Activated gamma-delta T cell treated with Interleukin-2 at 50 U/mL for 16 hours (primary cell): Measurements from ENCODE around the gene CIB4.

Experiments
- DNase-seq: peaks from one replicate; pipeline ENCODE4 v3.0.0-alpha.2; 2020

CIB4 gene

GRCh38 chr2:26564121-26564644 is 77.0 kb downstream of the CIB4 start:
- DNase-seq, result no peak

GRCh38 chr2:26563686-26564085 is 77.5 kb downstream of the CIB4 start:
- DNase-seq, result no peak

GRCh38 chr2:26562811-26563645 is 78.1 kb downstream of the CIB4 start:
- no peak for DNase-seq

GRCh38 chr2:26561918-26562810 is 79.0 kb downstream of the CIB4 start:
- DNase-seq, result no peak

GRCh38 chr2:26561376-26561775 is 79.8 kb downstream of the CIB4 start:
- no peak for DNase-seq

GRCh38 chr2:26560892-26561291 is 80.3 kb downstream of the CIB4 start:
- no peak for DNase-seq

- no peak for DNase-seq
Observed at GRCh38 chr2:26559556-26559955, 81.6 kb downstream of the CIB4 start.

- DNase-seq, result no peak
Observed at GRCh38 chr2:26559044-26559405, 82.1 kb downstream of the CIB4 start.

GRCh38 chr2:26558271-26559043 is 82.7 kb downstream of the CIB4 start:
- no peak for DNase-seq

- DNase-seq, result no peak
Observed at GRCh38 chr2:26557244-26557925, 83.8 kb downstream of the CIB4 start.

GRCh38 chr2:26556309-26557243 is 84.6 kb downstream of the CIB4 start:
- DNase-seq, result no peak

GRCh38 chr2:26555246-26556133 is 85.7 kb downstream of the CIB4 start:
- DNase-seq, result no peak

- no peak for DNase-seq
Observed at GRCh38 chr2:26552641-26553374, 88.4 kb downstream of the CIB4 start.

- no peak for DNase-seq
Observed at GRCh38 chr2:26550276-26551015, 90.7 kb downstream of the CIB4 start.

GRCh38 chr2:26542676-26543505 is 98.3 kb downstream of the CIB4 start:
- DNase-seq, result no peak

GRCh38 chr2:26542194-26542455 is 99.0 kb downstream of the CIB4 start:
- no peak for DNase-seq

- no peak for DNase-seq
Observed at GRCh38 chr2:26541401-26542193, 99.6 kb downstream of the CIB4 start.
